ENCODE measurements around the gene SLC66A2. TPM values are rescaled to one million over a fixed set of nuclear protein-coding genes. Genes with fewer than 3 reads are reported as not detected.

Gene SLC66A2
- total RNA-seq, 1 experiment from 2014 or later, result 52.8 TPM

- BruUV-seq (replicated peaks), result no TSS peak
- ATAC-seq, result no peak
- no peaks in the 10 kb centered on the region for H3F3A ChIP-seq (ENCODE audit: low read length, unreplicated experiment)
- H2AFZ ChIP-seq (ENCODE audit: low read length), result no peak overlapping the region
- H3K27me3 ChIP-seq (ENCODE audit: low read length), result no peaks in the 10 kb centered on the region
- H3K79me2 ChIP-seq (ENCODE audit: low read length), result no peaks in the 10 kb centered on the region
- no peak overlapping the region for H3K9ac ChIP-seq (ENCODE audit: low read length)
- no peak overlapping the region for H3K27ac ChIP-seq (ENCODE audit: low read length)
- no peak overlapping the region for H3K4me2 ChIP-seq (ENCODE audit: low read length)
- H3K4me1 ChIP-seq (ENCODE audit: insufficient read depth, low read length), result peaks cover 3% of the 10 kb centered on the region; the same call in 1 of the 2 replicates
- no peak for DNase-seq
- no peaks in the 10 kb centered on the region for H3K9me3 ChIP-seq (ENCODE audit: low read length)
- no peaks in the 10 kb centered on the region for H3K36me3 ChIP-seq (ENCODE audit: low read depth, low read length)
- intact Hi-C loops (cut with micrococcal nuclease), result no loop called here
- no peak for TF ChIP-seq EZH2phosphoT487 (IDR thresholded peaks at IDR 0.05; ENCODE audit: borderline replicate concordance, low read length)
- TF ChIP-seq, protein P1, sequence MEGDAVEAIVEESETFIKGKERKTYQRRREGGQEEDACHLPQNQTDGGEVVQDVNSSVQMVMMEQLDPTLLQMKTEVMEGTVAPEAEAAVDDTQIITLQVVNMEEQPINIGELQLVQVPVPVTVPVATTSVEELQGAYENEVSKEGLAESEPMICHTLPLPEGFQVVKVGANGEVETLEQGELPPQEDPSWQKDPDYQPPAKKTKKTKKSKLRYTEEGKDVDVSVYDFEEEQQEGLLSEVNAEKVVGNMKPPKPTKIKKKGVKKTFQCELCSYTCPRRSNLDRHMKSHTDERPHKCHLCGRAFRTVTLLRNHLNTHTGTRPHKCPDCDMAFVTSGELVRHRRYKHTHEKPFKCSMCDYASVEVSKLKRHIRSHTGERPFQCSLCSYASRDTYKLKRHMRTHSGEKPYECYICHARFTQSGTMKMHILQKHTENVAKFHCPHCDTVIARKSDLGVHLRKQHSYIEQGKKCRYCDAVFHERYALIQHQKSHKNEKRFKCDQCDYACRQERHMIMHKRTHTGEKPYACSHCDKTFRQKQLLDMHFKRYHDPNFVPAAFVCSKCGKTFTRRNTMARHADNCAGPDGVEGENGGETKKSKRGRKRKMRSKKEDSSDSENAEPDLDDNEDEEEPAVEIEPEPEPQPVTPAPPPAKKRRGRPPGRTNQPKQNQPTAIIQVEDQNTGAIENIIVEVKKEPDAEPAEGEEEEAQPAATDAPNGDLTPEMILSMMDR (conservative IDR thresholded peaks at IDR 0.05; ENCODE audit: low read depth, low read length), result no peak
- TF ChIP-seq EZH2 (IDR thresholded peaks at IDR 0.05; ENCODE audit: low read length, unreplicated experiment), result no peak
- POLR2A ChIA-PET (ENCODE audit: unreplicated experiment), result no interaction called here
- CTCF ChIA-PET, result no interaction called here
- H3K9me2 ChIP-seq (replicated peaks; ENCODE audit: low read length), result no peaks in the 10 kb centered on the region
- no peaks in the 10 kb centered on the region for H4K20me1 ChIP-seq (ENCODE audit: low read length)
- no peak overlapping the region for H3K4me3 ChIP-seq (ENCODE audit: low read length)
Measured at GRCh38 chr18:79870301-79871025, 81.0 kb downstream of the SLC66A2 start.

GRCh38 chr18:79869591-79870300 is 81.7 kb downstream of the SLC66A2 start:
- no peaks in the 10 kb centered on the region for H4K20me1 ChIP-seq (ENCODE audit: low read length)
- no peak overlapping the region for H3K4me2 ChIP-seq (ENCODE audit: low read length)
- no peak for ATAC-seq
- no peak overlapping the region for H3K4me3 ChIP-seq (ENCODE audit: low read length)
- no peaks in the 10 kb centered on the region for H3K9me2 ChIP-seq (replicated peaks; ENCODE audit: low read length)
- ChIA-PET POLR2A (ENCODE audit: unreplicated experiment) (no interaction called here), CTCF (no interaction called here)
- BruUV-seq (replicated peaks), result no TSS peak
- DNase-seq, result no peak
- H3K9ac ChIP-seq (ENCODE audit: low read length), result no peak overlapping the region
- no peaks in the 10 kb centered on the region for H3K79me2 ChIP-seq (ENCODE audit: low read length)
- peaks cover 3% of the 10 kb centered on the region; the same call in 1 of the 2 replicates for H3K4me1 ChIP-seq (ENCODE audit: insufficient read depth, low read length)
- no peak overlapping the region for H2AFZ ChIP-seq (ENCODE audit: low read length)
- H3F3A ChIP-seq (ENCODE audit: low read length, unreplicated experiment), result no peaks in the 10 kb centered on the region
- TF ChIP-seq EZH2 (IDR thresholded peaks at IDR 0.05; ENCODE audit: low read length, unreplicated experiment) (no peak), EZH2phosphoT487 (IDR thresholded peaks at IDR 0.05; ENCODE audit: borderline replicate concordance, low read length) (no peak)
- TF ChIP-seq, protein P1 (conservative IDR thresholded peaks at IDR 0.05; ENCODE audit: low read depth, low read length), result no peak
- H3K36me3 ChIP-seq (ENCODE audit: low read depth, low read length), result no peaks in the 10 kb centered on the region
- intact Hi-C loops (cut with micrococcal nuclease), result no loop called here
- no peaks in the 10 kb centered on the region for H3K9me3 ChIP-seq (ENCODE audit: low read length)
- no peak overlapping the region for H3K27ac ChIP-seq (ENCODE audit: low read length)
- H3K27me3 ChIP-seq (ENCODE audit: low read length), result no peaks in the 10 kb centered on the region
